Right kidney (tissue), 1 donor: ENCODE data around the gene B4GALT5.
"Not testable (repeated sequence)": the region's sequence is repeated elsewhere in the genome, so short reads cannot be mapped to it uniquely, and the experiment has no call there.

Source experiments
- DNase-seq: peaks from one replicate; pipeline ENCODE4 v3.0.0-alpha.2; 2016

B4GALT5 gene

DNA sequence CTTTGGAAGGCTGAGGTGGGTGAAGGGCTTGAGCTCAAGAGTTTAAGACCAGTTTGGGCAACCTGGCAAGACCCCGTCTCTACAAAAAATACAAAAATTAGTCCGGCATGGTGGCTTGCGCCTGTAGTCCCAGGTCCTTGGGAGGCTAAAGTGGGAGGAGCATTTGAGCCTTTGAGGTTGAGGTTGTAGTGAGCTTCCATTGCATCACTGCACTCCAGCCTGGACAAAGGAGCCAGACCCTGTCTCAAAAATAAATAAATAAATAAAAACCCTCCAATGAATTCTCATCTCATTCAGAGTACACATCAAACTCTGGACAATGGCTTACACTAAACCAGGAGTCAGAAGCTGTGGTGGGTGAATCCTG, 31.8 kb downstream of the B4GALT5 start:
- no peak for DNase-seq

DNA sequence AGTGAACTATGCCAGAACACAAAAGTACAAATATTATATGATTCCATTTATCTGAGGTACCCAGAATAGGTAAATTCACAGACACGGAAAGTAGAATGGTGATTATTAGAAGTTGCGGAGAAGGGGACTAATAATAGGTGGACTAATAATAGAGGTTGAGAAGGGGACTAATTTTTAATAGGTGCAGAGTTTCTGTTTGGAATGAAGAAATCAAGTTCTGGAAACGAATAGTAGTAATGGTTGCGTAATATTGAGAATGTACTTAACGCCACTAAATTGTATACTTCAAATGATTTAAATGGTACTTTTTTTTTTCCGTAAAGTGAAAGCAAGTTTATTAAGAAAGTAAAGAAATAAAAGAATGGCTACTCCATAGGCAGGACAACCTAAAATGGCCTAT, 33.2 kb downstream of the B4GALT5 start:
- DNase-seq, result no peak

DNA sequence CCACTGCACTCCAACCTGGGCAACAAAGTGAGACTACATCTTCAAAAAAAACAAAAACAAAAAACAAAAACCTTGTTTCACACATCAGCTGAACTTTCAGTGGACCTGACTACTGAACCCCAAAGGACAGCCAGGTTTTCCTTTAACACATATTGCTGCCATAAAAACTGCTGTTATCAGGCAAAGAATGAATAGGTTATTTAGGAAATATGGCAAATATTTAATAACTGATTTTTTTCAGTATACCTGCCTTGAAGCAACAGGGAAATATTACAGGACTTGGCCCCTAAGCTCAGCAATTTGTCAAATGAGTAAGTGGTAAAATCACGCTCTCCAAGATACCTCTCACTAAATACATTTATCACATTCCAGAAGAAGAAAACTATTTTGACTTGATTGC, 34.0 kb downstream of the B4GALT5 start:
- DNase-seq, result no peak

DNA sequence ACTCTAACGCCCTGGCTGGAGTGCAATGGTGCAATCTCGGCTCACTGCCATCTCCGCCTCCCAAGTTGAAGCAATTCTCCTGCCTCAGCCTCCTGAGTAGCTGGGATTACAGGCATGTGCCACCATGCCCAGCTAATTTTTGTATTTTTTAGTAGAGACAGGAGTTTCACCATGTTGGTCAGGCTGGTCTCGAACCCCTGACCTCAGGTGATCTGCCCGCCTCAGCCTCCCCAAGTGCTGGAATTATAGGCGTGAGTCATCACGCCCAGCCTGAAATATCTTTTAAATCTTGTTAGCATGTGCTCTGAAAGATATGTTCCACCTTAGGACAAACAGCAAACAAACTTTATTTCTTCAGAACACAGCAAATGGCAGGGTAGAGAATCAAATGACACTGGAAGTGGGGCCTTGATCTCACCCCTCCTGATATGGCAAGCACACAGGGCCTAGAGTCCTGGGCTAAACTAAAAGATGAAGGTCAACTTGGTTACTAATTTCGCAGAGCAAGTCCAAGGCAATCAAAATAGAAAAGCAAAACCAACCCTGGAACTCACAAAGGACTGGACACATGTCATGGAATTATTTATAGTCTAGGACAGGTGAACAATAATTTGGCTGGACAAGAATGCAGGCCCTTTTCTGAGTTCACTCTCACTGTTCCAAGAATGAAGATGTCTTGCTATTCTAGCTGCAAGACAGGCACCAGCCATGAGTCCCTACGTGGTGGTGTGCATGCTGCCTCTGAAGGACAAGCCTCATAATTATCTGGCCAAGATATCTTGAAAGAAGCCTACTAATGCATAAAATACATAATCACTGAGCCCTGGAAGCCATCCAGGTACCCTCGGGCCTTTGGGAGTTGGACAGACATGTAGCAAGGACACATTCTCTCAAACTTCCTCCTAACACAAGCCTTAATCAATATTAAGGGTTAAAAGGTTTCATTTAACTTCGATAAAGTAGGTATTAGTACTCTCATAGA, 35.6 kb downstream of the B4GALT5 start:
- DNase-seq, result no peak

DNA sequence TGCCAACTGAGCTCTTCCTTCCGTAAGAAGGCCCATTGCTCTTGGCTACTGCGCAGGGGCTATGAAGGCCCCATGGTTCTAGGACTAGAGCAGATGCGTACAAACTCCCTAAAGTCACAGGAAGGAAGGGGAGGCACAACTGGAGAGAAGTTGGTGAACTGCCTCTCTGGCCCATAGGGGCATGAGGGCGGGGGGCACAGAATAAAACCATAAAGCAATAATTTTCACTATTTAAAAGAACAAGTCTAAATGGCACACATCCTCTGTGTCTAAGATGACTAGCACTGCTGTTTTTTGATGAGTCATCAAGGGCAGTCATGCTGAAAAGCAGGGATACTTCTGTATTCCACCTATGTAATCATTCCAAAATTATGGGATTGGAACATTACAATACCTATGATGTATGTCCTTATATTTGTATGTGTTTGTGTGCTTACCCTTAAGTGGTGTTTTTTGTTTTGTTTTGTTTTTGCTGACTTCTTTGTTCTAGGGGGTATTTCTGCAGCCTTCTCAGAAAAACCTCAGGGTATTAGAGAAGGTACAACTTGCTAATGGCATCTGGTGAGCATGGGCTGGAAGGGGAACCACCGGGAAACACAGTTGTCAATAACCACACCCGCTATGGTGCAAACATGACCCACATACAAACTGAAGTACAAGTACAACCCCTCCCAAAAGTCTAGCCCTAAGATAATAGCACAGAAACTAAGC, 36.9 kb downstream of the B4GALT5 start:
- no peak for DNase-seq

- no peak for DNase-seq
Measured at GRCh38 chr20:49675368-49676151, 38.1 kb downstream of the B4GALT5 start.

- DNase-seq, result no peak
Measured at GRCh38 chr20:49674383-49675352, 39.0 kb downstream of the B4GALT5 start.

DNA sequence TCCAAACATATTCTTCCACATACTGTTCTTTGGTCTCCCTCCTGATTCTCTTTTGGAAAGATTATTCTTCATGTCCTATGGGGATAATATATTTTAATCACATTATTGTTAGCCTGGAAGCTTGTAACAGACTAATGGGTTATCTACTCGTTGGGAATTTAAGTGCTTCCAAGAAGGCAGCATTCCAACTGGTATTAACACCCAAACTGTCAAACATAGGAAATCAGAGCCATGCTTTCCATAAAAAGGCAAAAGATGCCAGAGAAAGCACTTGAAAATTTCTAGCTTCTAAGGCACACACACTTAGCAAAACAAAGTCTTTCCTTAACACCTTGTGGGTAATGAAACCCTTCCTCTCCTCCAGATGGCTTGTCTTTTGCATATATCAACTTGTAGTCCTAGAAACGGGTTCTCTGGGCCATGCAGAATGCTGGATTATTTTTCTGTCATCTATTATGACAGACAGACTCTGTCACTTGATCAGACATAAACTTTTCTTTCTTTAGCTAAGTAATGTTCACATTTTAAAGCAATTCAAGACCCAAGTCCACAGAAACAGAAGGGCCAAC, 41.5 kb downstream of the B4GALT5 start:
- DNase-seq, result no peak

DNA sequence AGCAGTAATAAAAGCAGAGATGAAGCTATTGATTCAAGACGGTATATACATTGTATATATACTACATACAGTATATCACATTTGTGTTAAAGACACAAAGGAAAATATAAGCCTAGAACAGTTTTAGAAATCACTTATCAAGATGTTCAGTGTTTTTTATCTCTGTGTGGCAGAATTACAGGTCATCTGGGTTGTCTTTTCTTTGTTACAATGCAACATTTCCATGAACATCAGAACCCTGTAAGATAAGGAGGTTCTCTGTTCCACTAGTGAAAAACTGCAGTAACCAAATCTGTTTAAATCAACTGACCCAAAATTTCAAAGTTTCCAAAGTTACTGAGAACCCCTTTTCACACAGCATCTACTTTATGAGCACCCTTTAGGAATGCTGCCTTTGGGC, 42.2 kb downstream of the B4GALT5 start:
- DNase-seq, result no peak

DNA sequence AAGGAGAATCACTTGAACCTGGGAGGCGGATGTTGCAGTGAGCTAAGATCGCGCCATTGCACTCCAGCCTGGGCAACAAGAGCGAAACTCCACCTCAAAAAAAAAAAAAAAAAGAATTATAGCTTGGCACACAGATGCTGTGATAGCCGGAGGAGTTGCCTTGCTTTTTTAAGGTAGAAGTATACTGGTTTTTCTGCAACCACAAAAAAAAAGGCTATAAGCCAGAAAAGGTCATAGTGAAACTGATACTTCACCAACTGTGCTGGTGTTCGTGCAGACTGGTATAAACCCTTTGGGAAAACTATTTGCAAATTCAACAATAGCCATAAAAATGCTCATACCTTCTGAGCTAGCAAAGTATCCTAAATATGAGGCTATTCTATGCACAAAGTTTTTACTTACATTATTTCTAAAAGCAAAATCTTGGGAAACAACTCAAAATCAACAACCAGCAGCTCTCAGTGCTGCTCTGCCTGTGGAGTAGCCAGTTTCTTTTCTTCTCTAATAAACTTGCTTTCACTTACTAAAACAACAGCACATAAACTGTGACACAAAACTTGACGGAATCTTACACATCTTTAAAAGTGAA, 44.0 kb downstream of the B4GALT5 start:
- DNase-seq, result no peak

GRCh38 chr20:49668878-49669195, 44.8 kb downstream of the B4GALT5 start:
- not testable (repeated sequence) for DNase-seq

DNA sequence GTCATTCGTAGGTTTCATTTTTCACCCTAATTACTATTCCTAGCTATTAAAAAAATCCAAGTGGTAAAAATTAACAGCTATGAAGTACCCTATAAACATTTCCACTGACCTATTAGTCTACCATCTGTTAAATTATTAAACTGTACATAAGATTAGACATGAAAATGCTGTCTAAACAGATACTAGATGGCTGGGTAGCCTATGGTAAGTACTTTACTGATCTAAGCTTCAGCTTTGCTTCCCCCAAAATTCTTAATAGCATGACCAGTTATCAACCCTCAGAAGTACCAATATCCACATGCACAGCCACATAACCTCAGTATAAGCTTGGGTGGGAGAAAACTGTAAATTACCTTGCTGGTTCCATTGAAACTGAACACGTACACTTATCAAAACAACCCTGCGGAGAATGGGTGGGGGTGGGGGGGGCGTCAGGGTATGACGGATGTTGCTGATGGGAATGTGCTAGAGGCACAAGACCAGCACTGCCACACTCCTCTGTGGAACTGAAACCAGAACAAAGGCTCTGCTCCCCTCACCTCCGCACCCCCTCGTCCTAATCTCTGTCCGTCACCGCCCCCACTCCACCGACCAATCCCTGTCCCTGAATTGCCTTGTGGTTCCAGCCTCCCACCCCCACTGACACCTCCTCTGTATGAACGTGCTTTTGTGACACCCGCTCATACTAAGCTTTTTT, 45.3 kb downstream of the B4GALT5 start:
- no peak for DNase-seq

- DNase-seq, result no peak
Measured at GRCh38 chr20:49666911-49667310, 46.8 kb downstream of the B4GALT5 start.

DNA sequence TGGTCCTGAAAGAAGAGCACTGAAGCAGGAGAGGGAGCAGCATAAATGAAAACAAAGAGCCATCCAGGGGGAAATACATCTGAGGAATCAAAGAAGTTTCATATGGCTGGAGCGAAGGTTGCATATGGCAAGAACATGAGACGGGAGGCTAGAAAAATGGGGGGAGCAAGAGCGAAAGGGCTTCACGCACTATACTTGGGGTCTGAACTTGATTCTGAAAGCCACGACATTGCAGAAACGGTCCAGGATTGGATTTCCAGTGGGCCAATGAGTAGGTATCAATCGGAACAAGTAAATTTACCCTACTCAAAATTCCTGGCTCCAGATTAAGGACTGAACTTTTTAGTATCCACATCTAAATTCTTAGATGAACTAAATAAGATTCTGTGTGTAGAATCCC, 47.9 kb downstream of the B4GALT5 start:
- no peak for DNase-seq

- DNase-seq, result no peak
Measured at GRCh38 chr20:49664612-49665313, 48.9 kb downstream of the B4GALT5 start.

GRCh38 chr20:49663112-49663511, 50.6 kb downstream of the B4GALT5 start:
- DNase-seq, result no peak

GRCh38 chr20:49661560-49662329, 51.9 kb downstream of the B4GALT5 start:
- no peak for DNase-seq

- DNase-seq, result no peak
Measured at GRCh38 chr20:49660912-49661311, 52.8 kb downstream of the B4GALT5 start.

GRCh38 chr20:49659056-49659455, 54.6 kb downstream of the B4GALT5 start:
- no peak for DNase-seq
